Measurements from ENCODE around the gene THSD4.

DNA sequence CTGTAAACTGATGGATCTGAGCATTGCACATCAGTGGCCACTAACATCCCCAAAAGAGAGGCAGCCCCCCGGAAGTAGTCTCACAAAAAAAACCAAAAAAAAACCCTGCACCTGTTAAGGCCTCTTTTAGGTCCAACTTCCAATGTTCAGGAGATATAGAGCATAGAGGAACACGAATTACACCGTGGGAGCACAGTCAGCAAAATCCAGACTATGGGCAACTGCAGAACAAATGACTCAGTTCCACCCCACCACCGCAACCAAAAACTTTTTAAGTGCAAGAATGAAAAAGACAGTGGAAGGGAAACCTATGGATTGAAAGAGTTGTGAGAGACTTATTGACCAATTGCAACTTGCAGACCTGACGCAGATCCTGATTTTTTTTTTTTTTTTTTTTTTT is 652.9 kb downstream of the THSD4 start:
- TF ChIP-seq, protein P1, sequence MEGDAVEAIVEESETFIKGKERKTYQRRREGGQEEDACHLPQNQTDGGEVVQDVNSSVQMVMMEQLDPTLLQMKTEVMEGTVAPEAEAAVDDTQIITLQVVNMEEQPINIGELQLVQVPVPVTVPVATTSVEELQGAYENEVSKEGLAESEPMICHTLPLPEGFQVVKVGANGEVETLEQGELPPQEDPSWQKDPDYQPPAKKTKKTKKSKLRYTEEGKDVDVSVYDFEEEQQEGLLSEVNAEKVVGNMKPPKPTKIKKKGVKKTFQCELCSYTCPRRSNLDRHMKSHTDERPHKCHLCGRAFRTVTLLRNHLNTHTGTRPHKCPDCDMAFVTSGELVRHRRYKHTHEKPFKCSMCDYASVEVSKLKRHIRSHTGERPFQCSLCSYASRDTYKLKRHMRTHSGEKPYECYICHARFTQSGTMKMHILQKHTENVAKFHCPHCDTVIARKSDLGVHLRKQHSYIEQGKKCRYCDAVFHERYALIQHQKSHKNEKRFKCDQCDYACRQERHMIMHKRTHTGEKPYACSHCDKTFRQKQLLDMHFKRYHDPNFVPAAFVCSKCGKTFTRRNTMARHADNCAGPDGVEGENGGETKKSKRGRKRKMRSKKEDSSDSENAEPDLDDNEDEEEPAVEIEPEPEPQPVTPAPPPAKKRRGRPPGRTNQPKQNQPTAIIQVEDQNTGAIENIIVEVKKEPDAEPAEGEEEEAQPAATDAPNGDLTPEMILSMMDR (optimal IDR thresholded peaks at IDR 0.05 in 1 of 3, IDR thresholded peaks at IDR 0.05 in 1 of 3, conservative IDR thresholded peaks at IDR 0.05 in 1 of 3; ENCODE audit: extremely low read depth in 1 of 3, insufficient read depth in 2 of 3, low read length in 3 of 3): no peak
- no peak for TF ChIP-seq EZH2 (IDR thresholded peaks at IDR 0.05; ENCODE audit: low read length)
